ENCODE measurements around the gene SERPINB1. TPM values are rescaled to one million over a fixed set of nuclear protein-coding genes. Genes with fewer than 3 reads are reported as not detected.
A peak's percentile ranks its signal among the peaks of the same experiment; 100 is the strongest.

The SERPINB1 gene
- polyA plus RNA-seq, 2 of the 4 experiments (the other 2 are of a cell fraction) = 52.7 to 135 TPM

GRCh38 chr6:2848851-2849250, 7.2 kb upstream of the SERPINB1 start:
- H3K4me2 ChIP-seq = no peak overlapping the region
- DNase-seq (ENCODE audit: low read depth in 1 of 2, low spot score in 1 of 2) (no peak), FAIRE-seq (no peak), ATAC-seq (no peak)
- H3K4me1 ChIP-seq = peaks cover 41% of the 10 kb centered on the region
- TF ChIP-seq FOSL2 (IDR thresholded peaks at IDR 0.05) (no peak), FOSL2 (CRISPR knock-in tag; IDR thresholded peaks at IDR 0.05) (no peak)
- peak overlapping the region; percentile 19 to 94; a peak in 2 of 6 replicates for H3K27ac ChIP-seq
- H3K9me3 ChIP-seq = no peaks in the 10 kb centered on the region
- H3K4me3 ChIP-seq = no peak overlapping the region
- ChIA-PET POLR2A (no interaction called here), CTCF (interaction anchor here (0.7 to 13.7 kb wide), 3 partner anchors 17 to 103 kb away, joined by 3 to 244 read pairs (median 6); no protein-coding TSS in a partner anchor)
- 94% methylated on average over 9 of the region's 10 CpGs for WGBS (ENCODE audit: missing lambda C conversion rate)

- CTCF ChIA-PET = interaction anchor here (0.6 to 13.7 kb wide), 36 partner anchors 8 to 162 kb away, joined by 3 to 244 read pairs (median 6); partner anchors contain the start of gene SERPINB9
Measured at GRCh38 chr6:2845880-2846208, 4.2 kb upstream of the SERPINB1 start.

GRCh38 chr6:2844008-2844407, 2.3 kb upstream of the SERPINB1 start:
- no peaks in the 10 kb centered on the region for H3K9me3 ChIP-seq
- DNase-seq (ENCODE audit: low read depth in 1 of 2, low spot score in 1 of 2) (no peak), ATAC-seq (no peak), FAIRE-seq (no peak)
- H3K4me1 ChIP-seq = peaks cover 32% of the 10 kb centered on the region
- TF ChIP-seq JUNB (IDR thresholded peaks at IDR 0.05) (no peak), HDAC2 (IDR thresholded peaks at IDR 0.05) (no peak), RFX5 (IDR thresholded peaks at IDR 0.05) (no peak)
- ChIA-PET CTCF (interaction anchor here (0.7 to 13.7 kb wide), 6 partner anchors 8 to 145 kb away, joined by 3 to 244 read pairs (median 37); no protein-coding TSS in a partner anchor), POLR2A (no interaction called here)
- H3K4me2 ChIP-seq = no peak overlapping the region
- peak overlapping the region in 1 of 2 experiments; percentile 43; a peak in 1 of 6 replicates for H3K27ac ChIP-seq
- no peak overlapping the region for H3K4me3 ChIP-seq

More at GRCh38 chr6:2845880-2846208, 4.2 kb upstream of the SERPINB1 start:
- H3K4me3 ChIP-seq = no peak overlapping the region
- no peak for ATAC-seq
- FAIRE-seq = no peak
- TF ChIP-seq RFX5 (IDR thresholded peaks at IDR 0.05) (no peak), JUNB (IDR thresholded peaks at IDR 0.05) (no peak), BCL3 (IDR thresholded peaks at IDR 0.05) (no peak)
- no peaks in the 10 kb centered on the region for H3K9me3 ChIP-seq
- peak overlapping the region; percentile 80 for H3K4me2 ChIP-seq
- H3K27ac ChIP-seq = peak overlapping the region; percentile 81 to 94; a peak in 5 of 6 replicates
- DNase-seq (ENCODE audit: low read depth in 1 of 2, low spot score in 1 of 2) = no peak
- peaks cover 31% of the 10 kb centered on the region for H3K4me1 ChIP-seq
- WGBS (ENCODE audit: missing lambda C conversion rate) = 64% methylated on average over 6 of the region's 6 CpGs
- POLR2A ChIA-PET = interaction anchor here (0.8 to 2.0 kb wide), 7 partner anchors 12 to 218 kb away, joined by 4 to 25 read pairs (median 4); partner anchors contain the start of genes SERPINB6 and SERPINB9

- POLR2A ChIA-PET = no interaction called here
- TF ChIP-seq JUNB (IDR thresholded peaks at IDR 0.05) (no peak), HMGXB4 (CRISPR knock-in tag; IDR thresholded peaks at IDR 0.05; ENCODE audit: borderline replicate concordance) (no peak), RCOR1 (IDR thresholded peaks at IDR 0.05; ENCODE audit: low read depth, low read length) (no peak), RARB (CRISPR knock-in tag; IDR thresholded peaks at IDR 0.05) (no peak), CBX8 (IDR thresholded peaks at IDR 0.05) (no peak), EP300 (IDR thresholded peaks at IDR 0.05) (no peak), SMC3 (IDR thresholded peaks at IDR 0.05) (no peak), POLR2A (IDR thresholded peaks at IDR 0.05; ENCODE audit: low read length) (no peak)
- WGBS (ENCODE audit: missing lambda C conversion rate) = no CpG with 5 or more reads among the region's 2 CpGs
- no peak for ATAC-seq
- Histone ChIP-seq H3K4me1 (peaks cover 39% of the 10 kb centered on the region), H3K9me3 (no peaks in the 10 kb centered on the region), H3K4me2 (no peak overlapping the region), H3K4me3 (no peak overlapping the region), H3K27ac (peak overlapping the region; percentile 94 to 99; a peak in 4 of 6 replicates)
- DNase-seq (ENCODE audit: low read depth in 1 of 2, low spot score in 1 of 2) = no peak
- no peak for FAIRE-seq
- CTCF ChIA-PET = interaction anchor here (0.9 to 13.7 kb wide), 7 partner anchors 13 to 145 kb away, joined by 3 to 244 read pairs (median 36); no protein-coding TSS in a partner anchor
Measured at GRCh38 chr6:2843138-2843740, 1.6 kb upstream of the SERPINB1 start.

GRCh38 chr6:2842139-2842552, 483 bp upstream of the SERPINB1 start:
- ATAC-seq = no peak
- WGBS (ENCODE audit: missing lambda C conversion rate) = 75% methylated on average over 2 of the region's 2 CpGs
- ChIA-PET CTCF (interaction anchor here (0.7 to 13.7 kb wide), 13 partner anchors 14 to 160 kb away, joined by 3 to 244 read pairs (median 3); no protein-coding TSS in a partner anchor), POLR2A (interaction anchor here (0.7 to 2.8 kb wide), 14 partner anchors 9 to 226 kb away, joined by 3 to 24 read pairs (median 4); partner anchors contain the start of genes NQO2, RIPK1, SERPINB9 and WRNIP1)
- Histone ChIP-seq H3K9me3 (no peaks in the 10 kb centered on the region), H3K4me3 (peak overlapping the region; percentile 71), H3K4me2 (peak overlapping the region; percentile 92), H3K4me1 (peaks cover 44% of the 10 kb centered on the region), H3K27ac (peak overlapping the region; percentile 94 to 99)
- DNase-seq (ENCODE audit: low read depth in 1 of 2, low spot score in 1 of 2) = no peak
- no peak for FAIRE-seq
- TF ChIP-seq REST (IDR thresholded peaks at IDR 0.05) (no peak), GATA3 (IDR thresholded peaks at IDR 0.05; ENCODE audit: borderline replicate concordance) (no peak), MAFK (IDR thresholded peaks at IDR 0.05; ENCODE audit: partially characterized antibody) (no peak), HOXA7 (CRISPR knock-in tag; IDR thresholded peaks at IDR 0.05) (no peak), HOXB13 (CRISPR knock-in tag; IDR thresholded peaks at IDR 0.05; ENCODE audit: low read depth) (no peak), HEYL (CRISPR knock-in tag; IDR thresholded peaks at IDR 0.05) (no peak)

Measured in A549 (cell line).